HepG2 (cell line): ENCODE data around the gene CCNF.

Experiments used
- LCORL ChIP-seq, 2 experiments: fragments of 450-650 bp in 1 of 2; sonication (generic) in 1 of 2; formaldehyde crosslinking in 1 of 2; IDR thresholded peaks; 2 replicates each; pipeline versions ENCODE4 v1.5.0 to v1.6.1; 2017 to 2020; ENCODE audit warnings: antibody characterized with exemption in 1 of 2, missing genetic modification reagents in 1 of 2
- ZNF724P ChIP-seq: sonication (generic); formaldehyde crosslinking; IDR thresholded peaks from 2 replicates; pipeline ENCODE4 v1.8.0; 2022; ENCODE audit warnings: missing genetic modification reagents, borderline replicate concordance
- TF ChIP-seq, protein P1 (sequence below): sonication (generic); formaldehyde crosslinking; IDR thresholded peaks from 2 replicates; pipeline ENCODE4 v1.5.0; 2020; ENCODE audit warnings: mild to moderate bottlenecking, missing genetic modification reagents, moderate library complexity
- TF ChIP-seq, protein P2 (sequence below), 2 experiments: fragments of 450-650 bp in 1 of 2; sonication (generic) in 1 of 2; formaldehyde crosslinking; IDR thresholded peaks; 2 replicates each; pipeline versions ENCODE4 v1.5.0 to v1.8.0; 2020 to 2022; ENCODE audit warnings: mild to moderate bottlenecking in 1 of 2, missing genetic modification reagents in 1 of 2

GRCh38 chr16:2496223-2497115, 67.2 kb downstream of the CCNF start:
- TF ChIP-seq, protein P1, sequence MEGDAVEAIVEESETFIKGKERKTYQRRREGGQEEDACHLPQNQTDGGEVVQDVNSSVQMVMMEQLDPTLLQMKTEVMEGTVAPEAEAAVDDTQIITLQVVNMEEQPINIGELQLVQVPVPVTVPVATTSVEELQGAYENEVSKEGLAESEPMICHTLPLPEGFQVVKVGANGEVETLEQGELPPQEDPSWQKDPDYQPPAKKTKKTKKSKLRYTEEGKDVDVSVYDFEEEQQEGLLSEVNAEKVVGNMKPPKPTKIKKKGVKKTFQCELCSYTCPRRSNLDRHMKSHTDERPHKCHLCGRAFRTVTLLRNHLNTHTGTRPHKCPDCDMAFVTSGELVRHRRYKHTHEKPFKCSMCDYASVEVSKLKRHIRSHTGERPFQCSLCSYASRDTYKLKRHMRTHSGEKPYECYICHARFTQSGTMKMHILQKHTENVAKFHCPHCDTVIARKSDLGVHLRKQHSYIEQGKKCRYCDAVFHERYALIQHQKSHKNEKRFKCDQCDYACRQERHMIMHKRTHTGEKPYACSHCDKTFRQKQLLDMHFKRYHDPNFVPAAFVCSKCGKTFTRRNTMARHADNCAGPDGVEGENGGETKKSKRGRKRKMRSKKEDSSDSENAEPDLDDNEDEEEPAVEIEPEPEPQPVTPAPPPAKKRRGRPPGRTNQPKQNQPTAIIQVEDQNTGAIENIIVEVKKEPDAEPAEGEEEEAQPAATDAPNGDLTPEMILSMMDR (CRISPR knock-in tag), result no peak
- TF ChIP-seq, protein P2, sequence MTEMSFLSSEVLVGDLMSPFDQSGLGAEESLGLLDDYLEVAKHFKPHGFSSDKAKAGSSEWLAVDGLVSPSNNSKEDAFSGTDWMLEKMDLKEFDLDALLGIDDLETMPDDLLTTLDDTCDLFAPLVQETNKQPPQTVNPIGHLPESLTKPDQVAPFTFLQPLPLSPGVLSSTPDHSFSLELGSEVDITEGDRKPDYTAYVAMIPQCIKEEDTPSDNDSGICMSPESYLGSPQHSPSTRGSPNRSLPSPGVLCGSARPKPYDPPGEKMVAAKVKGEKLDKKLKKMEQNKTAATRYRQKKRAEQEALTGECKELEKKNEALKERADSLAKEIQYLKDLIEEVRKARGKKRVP (CRISPR knock-in tag; IDR thresholded peaks at IDR 0.05), result no peak
- TF ChIP-seq ZNF724P (CRISPR knock-in tag) (no peak), LCORL (IDR thresholded peaks at IDR 0.05) (no peak), LCORL (CRISPR knock-in tag; IDR thresholded peaks at IDR 0.05) (no peak)
